ENCODE results near the gene DOHH. TPM values are rescaled to one million over a fixed set of nuclear protein-coding genes. Genes with fewer than 3 reads are reported as not detected.

Gene DOHH, protein sequence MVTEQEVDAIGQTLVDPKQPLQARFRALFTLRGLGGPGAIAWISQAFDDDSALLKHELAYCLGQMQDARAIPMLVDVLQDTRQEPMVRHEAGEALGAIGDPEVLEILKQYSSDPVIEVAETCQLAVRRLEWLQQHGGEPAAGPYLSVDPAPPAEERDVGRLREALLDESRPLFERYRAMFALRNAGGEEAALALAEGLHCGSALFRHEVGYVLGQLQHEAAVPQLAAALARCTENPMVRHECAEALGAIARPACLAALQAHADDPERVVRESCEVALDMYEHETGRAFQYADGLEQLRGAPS
- total RNA-seq = 13.8 and 18.0 TPM in 2 replicates

DNA sequence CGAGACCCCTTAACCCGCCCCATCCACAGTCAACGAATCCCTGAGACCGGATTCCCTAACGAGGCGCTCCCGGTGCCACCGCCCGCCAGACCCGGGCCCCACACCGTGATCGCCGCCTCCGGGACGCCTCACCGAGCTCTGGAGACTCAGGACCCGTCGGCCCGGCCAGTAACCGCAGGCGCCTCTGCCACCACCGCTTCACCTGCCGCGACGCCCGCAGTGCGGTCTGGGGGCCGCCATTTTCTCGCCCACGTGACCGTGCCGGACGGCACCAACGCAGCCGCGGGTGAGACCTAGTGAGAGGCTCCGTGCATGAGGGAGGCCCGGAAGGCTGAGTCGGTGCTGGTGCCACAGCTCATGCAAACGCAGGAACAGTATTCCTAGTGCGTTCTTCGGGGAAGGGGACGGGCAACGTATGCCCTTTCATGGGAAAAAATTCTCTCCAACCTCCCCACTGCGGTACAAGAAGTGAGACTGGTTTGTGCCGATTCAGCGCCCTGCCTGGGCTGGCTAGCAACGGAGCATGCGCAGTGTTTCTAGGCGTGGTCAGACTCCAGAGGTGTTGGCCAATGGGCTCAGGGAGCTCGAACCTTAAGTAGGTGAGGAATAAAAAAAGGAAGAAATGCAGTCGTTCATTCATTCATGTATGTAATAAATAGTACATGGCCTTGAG lies at the start of gene DOHH:
Gene DOHH, minus strand, starts transcription at position 246 of the 673 bp plus-strand sequence. CDS start 3,860 bp downstream, outside the sequence.

DNA sequence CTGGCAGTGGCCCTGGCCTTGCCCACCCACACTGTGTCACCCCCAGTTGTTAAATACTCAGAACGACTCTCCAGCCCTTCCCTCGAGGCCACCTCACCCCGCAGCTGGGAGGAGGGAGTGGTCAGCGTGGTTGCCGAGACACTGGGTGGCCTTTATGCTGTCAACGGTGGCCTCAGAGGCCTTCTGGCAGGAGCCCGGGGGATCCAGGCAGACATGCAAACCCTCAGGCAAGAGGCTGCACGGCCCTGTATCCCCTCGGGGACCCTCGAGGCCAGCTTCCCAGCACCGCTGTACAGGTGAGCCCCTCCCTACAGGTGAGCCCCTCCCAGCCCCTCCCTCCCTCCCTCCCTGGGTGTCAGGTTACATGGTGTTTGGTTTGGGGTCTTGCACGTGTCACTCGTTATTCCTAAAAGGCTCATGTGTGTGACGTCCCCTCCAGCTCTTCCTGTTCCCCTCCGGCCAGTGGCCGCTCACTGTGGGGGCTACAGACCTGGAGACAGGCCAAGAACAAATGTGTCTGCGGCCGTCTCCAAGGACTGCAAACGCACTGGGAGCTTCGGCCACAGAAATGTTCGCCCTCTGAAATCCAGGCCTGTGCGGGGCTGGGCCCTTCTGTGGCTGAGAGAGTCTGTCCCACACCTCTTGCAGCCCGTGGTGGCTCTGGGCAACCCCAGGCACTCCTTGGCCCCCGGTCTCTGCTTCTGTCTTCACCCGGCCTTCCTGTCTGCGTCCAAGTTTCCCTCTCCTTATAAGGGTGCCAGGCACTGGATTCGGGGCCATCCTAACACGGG lies 38.7 kb upstream of the DOHH start, which contains the start of gene TEKTIP1:
Gene TEKTIP1, plus strand, starts transcription at position 210 of the 791 bp plus-strand sequence. Its CDS starts 4 bp downstream, at position 214.

DNA sequence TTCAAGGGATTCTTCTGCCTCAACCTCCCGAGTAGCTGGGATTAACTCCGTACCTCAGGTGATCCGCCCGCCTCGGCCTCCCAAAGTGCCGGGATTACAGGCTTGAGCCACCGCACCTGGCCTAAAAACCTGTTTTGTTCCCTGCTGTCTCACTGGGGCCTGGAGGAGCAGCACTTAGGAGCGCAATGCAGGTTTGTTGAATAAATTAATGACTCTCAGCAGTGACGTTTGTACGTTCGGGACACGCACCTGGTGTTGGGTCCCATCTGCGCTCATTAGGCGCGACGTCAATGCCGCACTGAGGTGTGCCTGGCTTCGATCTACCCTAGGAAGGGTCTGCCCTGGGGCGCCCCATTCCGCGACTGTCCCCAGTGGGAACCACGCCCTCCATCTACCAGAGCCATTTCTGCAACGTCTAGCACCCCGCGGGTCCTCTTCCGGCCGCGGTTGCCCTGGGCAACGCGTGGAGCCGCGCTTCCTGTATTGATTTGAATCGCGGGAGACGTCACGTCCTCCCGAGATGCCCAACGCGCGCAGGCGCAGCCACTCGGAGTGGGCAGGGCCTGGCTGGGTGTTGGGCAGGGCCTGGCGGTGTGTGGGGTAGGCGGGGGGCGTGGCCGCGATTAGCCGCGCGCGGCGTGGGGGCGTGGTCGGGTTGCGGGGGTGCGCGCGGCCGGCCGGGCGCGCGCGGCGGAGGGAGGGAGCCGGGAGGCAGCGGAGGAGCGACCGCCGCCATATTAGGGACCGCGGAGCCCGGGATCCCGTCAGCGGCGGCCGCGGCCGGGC lies 5.3 kb upstream of the DOHH start, which contains the start of gene FZR1:
Gene FZR1, plus strand, starts transcription at position 714 of the 786 bp plus-strand sequence. CDS start 16,679 bp downstream, outside the sequence.

DNA sequence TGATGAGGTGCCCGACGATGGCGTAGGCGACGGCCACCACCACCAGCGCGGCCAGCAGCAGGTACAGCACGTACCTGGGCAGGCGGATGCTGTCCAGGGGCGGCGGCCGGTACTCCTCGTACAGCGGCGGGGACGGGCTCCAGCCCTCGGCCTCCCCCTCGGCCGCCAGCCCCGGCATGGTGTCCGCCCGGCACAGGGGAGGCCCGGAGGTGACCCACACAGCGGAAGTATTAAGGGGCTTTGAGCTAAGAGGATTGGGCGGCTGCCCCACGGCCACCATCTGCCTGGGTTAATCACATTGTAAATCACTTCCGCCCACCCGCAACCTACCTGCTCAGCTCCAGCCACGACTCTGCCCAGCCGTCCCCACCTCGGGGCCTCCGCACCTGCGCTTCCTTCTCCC lies 17.2 kb downstream of the DOHH start, which contains the start of gene SMIM44:
Gene SMIM44, minus strand, starts transcription at position 216 of the 403 bp plus-strand sequence. Its CDS starts 38 bp downstream, at position 178.

DNA sequence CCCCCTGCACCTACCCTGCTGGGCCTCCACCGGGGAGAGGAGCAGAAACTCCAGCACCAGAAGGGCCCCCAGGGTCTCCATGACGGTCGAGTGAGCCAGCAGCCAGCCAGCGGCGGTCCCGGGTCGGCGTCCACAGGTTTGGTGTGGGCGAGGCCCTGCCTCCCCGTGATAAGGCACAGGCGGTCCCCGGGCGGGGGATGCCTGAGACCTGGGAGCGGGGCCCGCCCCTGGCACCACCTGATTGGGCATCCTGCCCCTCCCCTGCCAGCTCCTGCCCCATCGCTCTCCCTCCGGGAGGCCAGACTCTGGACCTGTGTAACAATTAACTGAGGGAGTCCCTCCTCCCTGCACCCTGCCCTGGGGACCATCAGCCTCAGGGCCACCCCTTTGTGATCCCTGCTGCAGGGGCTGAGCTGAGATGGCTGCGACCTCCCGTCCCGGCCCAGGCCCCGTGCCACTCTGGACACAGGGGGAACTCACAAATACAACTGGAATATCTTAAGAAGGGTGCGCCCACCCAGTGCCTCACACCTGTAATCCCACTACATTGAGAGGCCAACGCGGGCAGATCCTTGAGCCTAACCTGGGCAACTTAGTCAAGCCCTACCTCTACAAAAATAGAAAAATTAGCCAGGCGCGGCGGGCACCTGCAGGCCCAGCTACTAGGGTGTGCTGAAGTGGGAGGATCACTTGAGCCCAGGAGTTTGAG lies 19.9 kb downstream of the DOHH start, which contains the start of gene SMIM24:
Gene SMIM24, minus strand, starts transcription at position 143 of the 709 bp plus-strand sequence. Its CDS starts 62 bp downstream, at position 81.

Small RNA genes lying within 50 kb of the gene (small RNA-seq; reads per million reads assigned to genes)
- gene RF00212 (ENCODE audit: low replicate concordance) = 0.10 reads per million

Other genes starting within 250 kb of the DOHH start
- gene NFIC, start 134.1 kb downstream of the DOHH start, total RNA-seq = 54.9 and 83.8 TPM in 2 replicates
- gene SMIM24, start 20.1 kb downstream of the DOHH start, total RNA-seq = not detected in 2 replicates
- gene SMIM44, start 17.2 kb downstream of the DOHH start, total RNA-seq = not detected in 2 replicates
- 36.3 and 63.3 TPM in 2 replicates for gene FZR1, start 5.6 kb upstream of the DOHH start, total RNA-seq
- gene TEKTIP1, start 38.5 kb upstream of the DOHH start, total RNA-seq = not detected in 2 replicates
- gene MFSD12, start 56.9 kb upstream of the DOHH start, total RNA-seq = 122 and 179 TPM in 2 replicates
- 74.4 and 82.3 TPM in 2 replicates for gene HMG20B, start 72.3 kb upstream of the DOHH start, total RNA-seq
- gene GIPC3, start 84.8 kb upstream of the DOHH start, total RNA-seq = under 0.01 and 0.14 TPM in 2 replicates
- gene TBXA2R, start 106.2 kb upstream of the DOHH start, total RNA-seq = 1.5 and 5.6 TPM in 2 replicates
- gene CACTIN, start 126.1 kb upstream of the DOHH start, total RNA-seq = 23.6 and 36.8 TPM in 2 replicates
- 27.4 and 46.8 TPM in 2 replicates for gene PIP5K1C, start 199.8 kb upstream of the DOHH start, total RNA-seq
- not detected in 2 replicates for gene TJP3, start 207.7 kb upstream of the DOHH start, total RNA-seq

All from placental pericyte (primary cell).